HG02798 (cell line): Measurements from ENCODE around the gene MRGPRD.

ENCODE experiments used
- ATAC-seq: cut with Tn5 transposase; IDR thresholded peaks from one replicate; pipeline ENCODE4 v1.9.1; 2021; ENCODE audit warnings: mild to moderate bottlenecking; ENCODE audit not compliant: unreplicated experiment, poor library complexity

MRGPRD gene

GRCh38 chr11:68973219-68973618 is 7.6 kb downstream of the MRGPRD start:
- no peak for ATAC-seq

GRCh38 chr11:68970921-68971636 is 9.7 kb downstream of the MRGPRD start:
- no peak for ATAC-seq

GRCh38 chr11:68969386-68969785 is 11.4 kb downstream of the MRGPRD start:
- ATAC-seq = no peak

DNA sequence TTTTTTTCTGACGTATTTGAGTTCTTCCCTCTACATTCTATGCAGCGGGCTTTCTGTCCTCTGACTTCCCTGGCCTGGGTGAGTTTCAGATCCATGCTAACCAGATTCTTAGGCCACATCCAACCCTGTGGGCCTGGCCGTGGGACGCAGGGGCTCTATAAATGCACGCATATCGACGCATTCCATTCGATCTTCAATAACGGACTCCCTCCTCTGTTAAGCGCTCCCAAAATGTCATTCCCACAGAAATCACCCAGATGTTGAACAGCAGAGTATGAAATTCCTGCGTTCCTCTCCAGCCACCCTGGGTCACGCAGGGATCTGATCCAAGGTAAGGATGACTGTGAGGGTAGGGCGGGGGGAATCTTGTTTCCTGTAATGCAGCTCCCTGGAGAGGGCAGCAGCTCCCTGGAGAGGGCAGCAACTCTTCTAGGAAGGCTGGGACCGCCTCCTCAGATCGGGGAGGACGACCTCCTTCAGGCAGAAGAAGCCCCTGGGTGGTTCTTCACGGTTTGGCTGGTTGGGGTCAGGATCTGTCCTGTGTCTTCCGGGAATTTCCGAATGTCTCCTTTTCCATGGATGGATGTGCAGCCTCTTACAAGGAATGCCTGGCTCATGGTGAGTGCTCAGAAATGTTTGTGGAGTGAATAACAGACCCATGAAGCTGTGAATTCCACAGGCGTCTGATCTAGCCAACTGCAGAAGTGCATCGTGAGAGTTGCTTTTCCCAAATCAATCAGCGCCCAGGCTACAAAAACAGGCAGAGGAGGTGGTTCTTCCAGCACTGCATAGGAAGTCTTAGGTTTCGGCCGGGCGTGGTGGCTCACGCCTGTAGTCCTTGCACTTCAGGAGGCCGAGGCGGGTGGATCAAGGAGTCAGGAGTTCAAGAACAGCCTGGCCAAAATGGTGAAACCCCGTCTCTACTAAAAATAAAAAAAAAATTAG is 12.2 kb downstream of the MRGPRD start:
- no peak for ATAC-seq

DNA sequence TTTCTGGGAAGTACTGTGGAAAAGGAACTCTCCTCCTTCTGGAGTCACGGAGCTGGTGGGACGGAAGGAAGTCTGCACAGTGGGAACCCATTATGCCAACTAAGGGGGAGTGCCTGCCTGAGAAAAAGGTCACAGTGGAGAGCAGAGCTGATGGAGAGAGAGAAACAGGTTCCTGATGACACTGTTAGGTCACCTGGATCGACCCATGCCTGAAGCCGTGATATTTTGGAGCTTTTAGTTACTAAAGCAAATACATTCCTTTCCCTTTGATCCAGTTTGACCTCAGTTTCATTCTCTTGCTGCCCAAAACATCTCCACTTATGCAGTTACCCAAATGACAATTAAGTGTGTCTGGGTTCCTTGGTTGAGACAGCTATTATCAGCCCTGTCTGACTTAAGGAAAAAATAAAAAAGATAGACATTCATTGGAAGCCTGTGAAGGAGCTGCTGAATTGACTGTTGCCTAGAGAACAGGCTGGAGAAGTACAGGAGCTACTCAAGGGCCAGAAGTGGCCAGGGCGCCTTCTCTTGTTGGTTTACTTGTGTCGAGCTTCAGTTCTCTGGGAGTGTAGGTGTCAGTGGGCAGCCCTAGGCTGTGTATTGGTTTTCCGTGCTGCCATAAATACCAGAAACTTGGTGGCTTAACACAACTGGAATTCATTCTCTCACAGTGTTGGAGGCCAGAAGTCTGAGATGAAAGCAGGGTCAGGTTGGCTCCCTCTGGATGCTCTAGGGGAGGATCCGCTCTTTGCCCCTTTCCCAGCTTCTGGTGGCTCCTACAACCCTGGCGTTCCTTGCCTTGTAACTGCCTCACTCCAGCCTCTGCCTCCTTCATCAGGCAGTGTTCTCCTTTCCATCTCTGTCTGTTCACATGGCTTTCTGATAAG is 13.6 kb downstream of the MRGPRD start:
- ATAC-seq = no peak

- ATAC-seq = no peak
Observed at GRCh38 chr11:68965901-68966853, 14.6 kb downstream of the MRGPRD start.

GRCh38 chr11:68963779-68964178 is 17.0 kb downstream of the MRGPRD start:
- no peak for ATAC-seq

GRCh38 chr11:68962527-68963250 is 18.1 kb downstream of the MRGPRD start:
- ATAC-seq = no peak

DNA sequence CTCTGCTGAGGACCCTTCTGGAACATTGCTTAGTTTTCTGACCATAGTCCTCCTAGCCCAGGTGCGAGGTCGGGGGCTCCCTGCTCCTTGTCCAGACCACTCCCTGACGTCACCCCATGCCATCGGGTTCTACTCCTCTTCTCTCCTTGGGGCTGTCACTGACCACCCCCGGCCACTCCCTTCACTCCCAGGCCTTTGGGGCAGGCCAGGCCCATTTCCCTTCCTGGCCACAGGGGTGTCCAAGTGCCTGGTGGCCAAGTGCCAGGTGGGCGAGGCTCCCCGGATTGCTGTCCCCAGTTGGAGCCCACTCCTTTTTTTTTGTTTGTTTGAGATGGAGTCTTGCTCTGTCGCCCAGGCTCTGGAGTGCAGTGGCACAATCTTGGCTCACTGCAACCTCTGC is 19.5 kb downstream of the MRGPRD start:
- no peak for ATAC-seq

- no peak for ATAC-seq
Observed at GRCh38 chr11:68960294-68961071, 20.3 kb downstream of the MRGPRD start.

GRCh38 chr11:68959465-68960293 is 21.1 kb downstream of the MRGPRD start:
- ATAC-seq = no peak

DNA sequence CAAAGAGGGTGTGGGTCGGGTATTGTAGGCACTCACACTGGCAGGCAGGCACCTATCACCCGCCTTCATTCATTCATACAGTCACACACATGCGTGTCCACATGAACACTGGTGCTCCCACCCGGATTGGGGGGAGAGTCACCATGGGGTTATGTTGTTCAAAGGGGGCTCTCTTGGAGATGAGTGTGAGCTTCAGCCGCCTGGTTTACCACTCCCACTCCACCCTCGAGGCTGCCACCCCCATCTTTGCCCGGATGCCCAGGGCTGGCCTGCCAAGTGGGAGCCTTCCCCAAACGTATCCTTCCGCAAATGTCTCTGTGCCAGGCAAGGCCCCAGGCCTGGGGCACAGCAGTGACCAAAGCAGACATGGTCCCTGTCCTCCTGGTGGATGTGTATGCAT is 22.6 kb downstream of the MRGPRD start:
- no peak for ATAC-seq

GRCh38 chr11:68956547-68957254 is 24.1 kb downstream of the MRGPRD start:
- ATAC-seq = no peak

GRCh38 chr11:68956142-68956541 is 24.6 kb downstream of the MRGPRD start:
- ATAC-seq = no peak

DNA sequence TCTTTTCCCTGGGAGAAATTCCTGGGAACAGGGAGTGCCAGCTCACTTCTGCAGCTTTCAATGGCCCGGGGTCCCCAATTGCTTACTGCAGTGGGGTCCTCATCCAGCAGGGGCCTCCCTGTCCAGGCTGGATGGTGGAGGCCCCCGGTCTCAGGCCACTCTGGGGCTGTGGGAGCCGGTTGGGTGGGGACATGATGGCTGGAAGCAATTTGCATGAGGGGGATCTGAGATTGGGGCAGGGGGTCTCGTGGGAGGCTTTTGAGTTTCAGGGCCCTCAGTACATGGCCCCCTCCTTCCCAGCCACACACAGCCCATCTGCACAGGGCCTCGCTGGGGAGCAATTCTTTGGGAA is 25.2 kb downstream of the MRGPRD start:
- no peak for ATAC-seq

DNA sequence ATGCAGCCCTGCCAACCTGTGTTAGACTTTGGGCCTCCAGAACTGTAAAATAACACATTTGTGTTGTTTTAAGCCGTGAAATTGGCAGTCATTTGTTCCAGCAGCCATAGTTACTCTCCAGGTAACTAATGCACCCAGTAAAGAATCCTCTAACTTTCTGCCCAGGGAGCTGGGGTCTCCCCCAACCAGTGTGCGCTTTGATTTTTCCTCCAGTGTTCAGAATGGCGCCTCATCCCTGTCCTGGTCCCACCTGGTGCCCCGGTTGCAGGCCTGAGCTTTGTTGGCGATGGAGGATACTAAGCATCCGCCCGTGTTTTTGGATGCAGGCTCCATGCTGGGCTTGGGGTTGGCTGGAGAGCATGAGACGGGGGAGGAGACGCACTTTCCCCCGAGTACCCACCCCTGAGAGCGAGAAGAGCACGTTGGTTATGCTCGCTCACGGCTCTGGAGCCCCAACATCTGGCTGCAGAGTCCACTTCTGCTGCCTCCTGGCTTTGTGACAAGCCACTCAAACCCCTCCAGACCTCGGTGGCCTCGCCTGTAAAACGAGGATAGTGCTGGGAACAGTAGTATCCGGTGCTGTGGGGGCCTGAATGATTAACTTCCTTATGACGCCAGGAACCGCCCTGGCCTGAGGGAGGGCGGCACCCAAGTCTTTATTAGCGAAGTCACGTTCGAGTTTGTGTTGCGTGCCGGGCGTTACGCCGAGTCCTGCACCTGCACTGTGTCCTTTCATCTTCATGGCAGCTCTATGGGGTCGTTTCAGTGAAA is 25.8 kb downstream of the MRGPRD start:
- no peak for ATAC-seq
